NCI-H1417 treated with DMSO at 0.1 percent for 48 hours (cell line): ENCODE results near the gene MAN2A1.

Experiments used
- DNase-seq: peaks from one replicate; lab custom pipeline; 2025; lab: John Stamatoyannopoulos, UW

MAN2A1 gene

DNA sequence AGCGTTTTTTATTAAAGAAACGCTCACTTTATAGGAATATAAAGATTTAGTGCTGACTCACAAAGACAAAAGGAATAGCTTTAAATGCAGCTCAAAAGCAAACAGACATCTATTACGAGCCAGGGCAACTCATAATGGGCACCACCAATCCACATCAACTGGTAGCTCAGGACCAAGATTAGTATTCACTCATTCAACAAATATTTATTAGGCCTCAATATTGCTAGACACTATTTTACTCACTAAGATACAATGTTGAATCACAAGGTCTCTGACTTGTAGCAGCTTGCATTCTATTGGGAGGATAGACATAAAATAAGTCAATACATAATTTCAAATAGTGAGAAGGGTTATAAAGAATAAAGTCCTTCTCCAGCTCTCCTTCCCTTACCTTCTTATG is 8.0 kb upstream of the MAN2A1 start:
- DNase-seq, result no peak

DNA sequence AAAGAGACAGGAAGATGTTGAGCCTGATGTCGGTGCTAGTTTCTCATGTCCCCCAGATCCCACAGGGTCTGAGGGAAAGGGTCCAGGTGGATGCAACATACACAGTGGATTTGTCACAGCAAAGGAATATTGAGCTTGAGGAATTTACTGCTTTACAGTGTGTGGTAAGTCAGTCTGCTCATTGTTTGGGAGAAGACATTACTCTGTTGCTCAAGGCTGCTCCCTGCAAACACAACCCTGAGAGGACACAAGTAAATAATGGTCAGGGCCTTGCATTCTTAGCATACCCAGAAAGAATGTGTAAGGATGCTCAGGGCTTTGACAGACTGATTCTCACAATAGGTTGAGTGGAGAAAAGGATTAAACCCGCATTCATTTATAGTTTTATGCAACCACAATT is 7.3 kb upstream of the MAN2A1 start:
- DNase-seq, result no peak

DNA sequence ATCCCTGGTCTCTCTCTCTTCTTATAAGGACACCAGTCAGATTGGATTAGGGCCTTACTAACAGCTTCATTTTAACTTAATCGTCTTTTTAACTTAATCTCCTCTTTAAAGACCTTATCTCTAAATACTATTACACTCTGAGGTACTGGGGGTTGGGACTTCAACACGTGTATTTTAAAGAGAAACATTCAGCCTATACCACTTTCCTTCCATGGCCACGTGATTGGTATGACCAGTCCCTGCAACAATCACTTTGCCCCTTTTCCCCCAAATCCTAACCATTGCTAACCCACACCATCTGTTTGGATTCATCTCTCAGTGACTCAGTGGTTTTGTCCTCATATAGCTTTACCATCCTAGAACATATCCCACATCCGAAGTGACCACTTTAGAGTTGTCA is 3.8 kb upstream of the MAN2A1 start:
- DNase-seq, result no peak

DNA sequence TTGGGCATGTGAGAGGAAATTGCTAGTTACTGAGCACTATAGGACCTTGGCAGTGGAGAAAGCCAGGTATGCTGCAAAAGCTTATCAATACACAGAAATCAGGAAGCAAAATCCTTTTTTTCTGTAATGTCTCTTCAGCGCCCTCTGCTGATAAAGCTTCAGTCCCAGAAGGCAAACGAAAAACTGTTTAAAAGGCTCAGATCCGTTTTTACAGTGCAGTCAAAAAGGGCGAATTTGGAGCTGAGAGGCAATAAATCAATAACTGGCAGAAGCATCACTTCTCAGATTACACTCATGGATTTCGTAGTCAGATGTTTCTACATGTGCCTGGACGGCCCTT is 1.1 kb upstream of the MAN2A1 start:
- DNase-seq, result no peak

DNA sequence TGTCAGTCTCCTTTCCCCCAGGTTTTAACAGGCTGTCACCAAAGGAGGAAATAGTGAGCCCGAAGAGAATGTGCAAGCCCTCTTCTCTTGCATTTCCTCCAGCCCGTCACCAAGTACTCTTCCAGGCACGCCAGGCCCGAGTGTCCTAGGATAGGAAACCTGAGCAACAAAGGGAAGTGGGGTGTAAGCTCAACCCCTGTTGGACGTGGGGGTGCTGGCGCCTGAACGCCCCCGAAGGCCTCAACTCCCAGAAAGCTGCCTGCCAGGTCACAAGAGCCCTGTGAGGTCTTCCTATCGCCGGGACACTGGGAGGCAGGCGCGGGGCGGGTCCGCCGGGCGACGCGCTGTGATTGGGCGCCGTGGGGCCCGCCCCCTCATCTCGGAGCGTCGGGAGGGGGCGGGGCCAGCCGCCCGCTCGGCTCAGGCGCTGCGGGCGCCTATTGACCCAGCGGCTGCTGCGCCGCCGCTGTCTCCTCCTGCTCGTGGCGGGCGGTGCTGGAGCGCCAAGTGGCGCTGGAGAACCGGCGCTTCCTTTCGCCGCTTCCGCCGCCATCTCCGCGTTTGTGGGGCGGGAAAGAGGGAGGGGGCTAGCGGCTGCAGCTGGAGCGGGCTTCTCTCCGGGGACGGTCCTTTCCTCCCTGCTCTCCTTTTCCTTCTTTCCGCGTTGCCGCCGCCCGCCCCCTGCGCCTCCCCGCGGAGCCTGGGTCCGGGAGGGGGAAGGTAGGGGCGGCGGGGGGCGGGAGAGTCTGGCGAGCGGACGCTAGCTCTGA is 572 bp upstream of the MAN2A1 start:
- no peak for DNase-seq

DNA sequence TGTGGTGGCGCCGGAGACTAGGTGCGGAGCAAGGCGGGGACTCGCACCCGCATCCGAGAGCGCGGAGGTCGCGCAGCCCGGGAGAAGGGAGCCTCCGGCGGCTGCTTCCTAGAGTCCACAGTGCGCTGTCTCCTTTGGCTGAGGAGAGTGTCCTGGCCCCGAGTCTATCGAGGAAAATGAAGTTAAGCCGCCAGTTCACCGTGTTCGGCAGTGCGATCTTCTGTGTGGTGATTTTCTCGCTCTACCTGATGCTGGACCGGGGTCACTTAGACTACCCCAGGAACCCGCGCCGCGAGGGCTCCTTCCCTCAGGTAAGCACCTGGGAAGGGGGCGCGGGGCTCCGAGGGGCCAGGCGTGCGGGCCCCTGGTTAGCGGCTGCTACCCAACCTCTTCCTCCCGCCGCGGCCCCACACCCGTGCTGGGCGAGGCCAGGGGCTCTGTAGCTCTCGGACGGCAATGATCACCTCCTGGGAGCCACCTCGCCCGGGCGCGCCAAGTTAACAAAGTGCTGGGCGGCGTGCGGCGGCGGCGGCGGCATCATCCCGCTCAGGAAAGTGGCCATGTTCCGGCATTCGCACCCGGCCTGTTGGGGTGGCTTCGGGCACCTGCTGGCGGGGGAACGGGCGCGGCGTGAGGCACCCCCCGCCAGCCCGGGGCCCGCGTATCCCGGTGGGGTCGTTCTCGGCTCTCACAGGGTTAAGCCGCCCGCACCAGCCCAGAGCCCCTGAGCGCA is 681 bp downstream of the MAN2A1 start:
- DNase-seq, result no peak

DNA sequence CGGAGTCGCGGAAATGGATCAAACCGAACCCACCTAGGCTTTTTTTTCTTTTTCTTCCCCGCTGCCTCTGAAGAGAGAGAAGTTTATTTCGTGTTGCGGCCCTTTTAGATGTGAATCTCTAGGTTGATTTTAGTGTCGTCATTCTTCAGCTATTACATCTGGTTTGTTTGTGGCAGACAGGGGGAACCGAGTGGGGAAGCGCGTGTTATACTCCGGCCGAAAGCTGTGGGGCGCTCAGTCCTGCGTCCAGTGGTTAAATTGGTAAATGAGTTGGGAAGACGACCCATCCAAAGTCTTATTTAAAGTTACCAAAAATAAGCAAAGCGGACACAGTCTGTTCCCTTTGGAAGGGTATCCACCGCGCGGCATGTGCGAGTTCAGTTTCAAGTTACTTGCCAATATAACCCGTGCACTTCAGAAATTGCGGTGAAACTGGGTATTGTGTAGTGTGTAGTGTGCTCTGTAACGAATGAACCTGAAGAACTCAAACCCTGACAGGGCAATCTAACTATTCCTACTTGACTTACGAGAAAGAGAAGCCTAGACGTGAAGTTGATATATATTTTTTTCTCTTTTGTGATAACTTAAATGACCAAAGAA is 1.3 kb downstream of the MAN2A1 start:
- DNase-seq, result no peak

DNA sequence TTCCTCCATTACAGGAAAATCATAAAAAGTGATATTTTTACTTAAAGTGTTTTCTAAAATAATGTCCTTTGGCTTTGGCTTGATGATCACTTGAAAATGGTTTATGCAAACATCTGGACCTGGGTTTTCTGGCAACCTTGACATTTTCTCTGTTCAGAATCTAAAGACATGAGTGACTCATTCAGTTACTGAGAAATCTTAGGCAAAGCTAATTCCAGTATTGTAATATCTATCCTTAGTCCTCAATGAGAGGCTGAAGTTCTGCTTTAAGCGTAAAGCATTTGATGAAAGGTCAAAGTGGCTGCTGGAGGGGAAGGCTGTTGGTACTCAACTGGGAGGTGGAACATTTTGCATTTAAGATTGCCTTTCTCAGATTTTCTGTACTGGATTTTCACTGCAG is 2.3 kb downstream of the MAN2A1 start:
- no peak for DNase-seq

DNA sequence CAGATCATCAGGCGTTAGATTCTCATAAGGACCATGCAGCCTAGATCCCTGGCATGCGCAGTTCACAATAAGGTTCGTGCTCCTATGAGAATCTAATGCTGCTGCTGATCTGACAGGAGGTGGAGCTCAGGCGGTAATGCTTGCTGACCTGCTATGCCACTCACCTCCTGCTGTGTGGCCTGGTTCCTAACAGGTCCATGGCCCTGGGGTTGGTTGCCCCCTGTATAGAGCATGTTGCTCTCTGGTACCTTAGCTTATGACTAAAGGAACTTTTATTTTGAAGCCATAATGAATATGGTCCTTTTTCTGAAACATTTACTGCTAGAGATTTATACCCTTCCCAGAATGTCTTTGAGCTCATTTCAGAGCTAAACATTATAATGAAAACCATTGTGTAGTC is 3.1 kb downstream of the MAN2A1 start:
- no peak for DNase-seq

DNA sequence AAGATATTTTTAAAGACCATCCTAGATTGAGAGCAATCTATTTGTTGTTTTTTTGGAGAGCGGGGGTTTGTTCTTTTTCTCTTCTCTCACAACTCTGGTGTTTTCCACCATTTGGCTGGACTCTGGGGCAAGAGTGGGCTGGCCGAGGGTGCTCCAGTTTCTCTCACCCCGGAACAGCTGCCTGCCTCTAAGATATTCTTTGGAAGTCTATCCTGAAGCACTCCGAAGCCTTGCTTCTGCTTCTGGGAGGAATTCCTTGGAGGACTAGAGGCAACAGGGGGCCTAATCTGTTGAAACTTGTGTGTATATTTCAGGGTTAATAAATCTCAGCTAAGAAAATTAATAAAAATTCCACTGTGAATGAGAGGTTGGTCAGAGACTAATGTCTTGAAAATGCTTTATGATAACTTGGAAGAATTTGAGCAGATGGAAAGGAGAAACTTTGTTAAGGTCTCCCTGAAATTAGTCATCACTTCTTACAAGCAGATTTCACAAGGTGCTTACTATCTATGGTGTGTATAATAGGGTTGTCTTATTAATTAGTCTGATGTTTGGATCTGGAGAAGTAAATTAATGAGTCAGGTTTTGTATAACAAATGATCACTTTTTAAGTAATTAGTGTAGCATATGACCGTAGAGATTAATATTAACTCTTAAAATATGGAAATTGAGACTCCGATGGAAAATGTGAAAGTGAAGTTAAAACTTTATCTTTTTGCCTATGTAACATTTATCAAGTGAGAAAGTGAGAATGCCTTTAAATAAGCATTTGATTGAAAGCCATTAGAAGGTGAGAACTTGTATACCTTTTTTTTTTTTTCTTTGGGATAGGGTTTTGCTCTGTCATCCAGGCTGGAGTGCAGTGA is 4.0 kb downstream of the MAN2A1 start:
- DNase-seq, result no peak

DNA sequence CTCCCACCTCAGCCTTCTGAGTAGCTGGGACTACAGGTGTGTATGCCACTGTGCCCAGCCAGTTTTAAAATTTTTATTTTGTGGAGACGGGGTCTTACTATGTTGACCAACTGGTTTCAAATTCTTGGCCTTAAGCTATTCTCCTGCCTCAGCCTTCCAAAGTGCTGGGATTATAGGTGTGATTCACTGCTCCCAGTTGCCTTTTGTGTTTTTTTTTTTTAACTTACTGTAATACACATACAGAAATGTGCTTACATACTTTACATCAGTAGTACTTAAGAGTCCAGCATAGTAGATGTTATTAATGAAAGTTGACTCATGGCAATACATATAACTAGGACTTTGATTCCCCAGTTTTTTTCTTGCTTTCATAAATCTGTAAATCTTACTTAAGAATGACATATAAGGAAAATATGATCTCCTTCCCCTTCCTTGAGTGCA is 4.7 kb downstream of the MAN2A1 start:
- DNase-seq, result no peak

DNA sequence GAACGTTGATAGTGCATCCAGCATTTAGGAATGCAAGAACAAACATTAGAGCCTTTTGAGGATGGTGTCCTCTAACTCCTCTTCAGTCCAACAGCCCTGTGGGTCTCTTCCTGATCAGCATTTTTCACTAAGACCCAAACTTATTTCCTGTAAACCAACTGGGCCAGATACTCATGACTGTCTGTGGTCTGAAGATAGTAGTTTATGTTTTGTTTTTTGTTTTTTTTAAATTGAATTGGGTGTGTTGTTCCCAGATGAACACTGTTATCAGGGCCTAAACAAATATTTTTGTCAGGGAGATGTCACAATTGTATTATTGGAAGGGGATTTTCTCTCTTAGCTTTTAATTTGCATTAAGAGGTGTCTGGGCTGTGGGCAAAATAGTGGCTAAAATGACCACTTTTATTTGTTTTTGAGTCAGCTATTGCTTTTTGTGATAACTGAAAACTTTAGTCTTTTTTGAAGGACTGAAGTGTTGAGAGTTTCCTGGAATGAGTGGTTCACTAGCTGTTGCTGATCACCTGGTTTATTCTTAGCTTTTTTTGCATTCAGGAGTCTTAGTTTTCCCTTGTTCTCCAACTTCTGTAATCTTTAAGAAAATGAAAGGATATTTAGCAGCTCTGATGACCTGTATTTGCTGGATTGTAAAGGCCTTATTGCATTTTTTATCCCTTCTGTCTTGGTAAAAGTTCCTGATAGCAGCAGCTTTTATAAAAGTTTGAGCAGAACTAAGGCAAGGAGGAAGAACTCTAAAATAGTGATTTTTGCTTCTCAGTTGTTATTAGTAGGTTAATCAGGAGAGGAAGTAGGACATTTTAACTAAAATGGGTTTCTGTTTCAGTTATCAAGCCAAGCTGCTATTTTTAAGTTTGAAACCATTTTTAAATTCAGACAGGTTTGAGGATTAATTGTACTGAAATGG is 5.5 kb downstream of the MAN2A1 start:
- DNase-seq, result no peak

DNA sequence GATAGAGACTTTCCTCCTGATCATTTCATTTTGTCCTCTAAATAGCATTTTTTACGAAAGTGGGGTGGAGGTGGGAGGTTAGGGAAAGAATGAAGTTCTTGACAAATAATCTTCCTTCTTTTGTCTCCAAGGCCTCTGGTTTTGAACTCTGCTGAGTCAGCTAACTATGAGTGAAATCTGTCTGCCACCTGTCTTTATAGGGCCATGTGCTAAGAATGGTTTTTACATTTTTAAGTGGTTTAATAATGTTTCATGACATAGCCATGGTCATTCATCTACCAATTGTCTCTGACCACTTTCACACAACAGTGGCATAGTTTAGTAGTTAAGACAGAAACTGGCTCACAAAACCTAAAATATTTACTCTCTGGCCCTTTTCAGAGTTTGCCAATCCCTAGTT is 7.6 kb downstream of the MAN2A1 start:
- no peak for DNase-seq

DNA sequence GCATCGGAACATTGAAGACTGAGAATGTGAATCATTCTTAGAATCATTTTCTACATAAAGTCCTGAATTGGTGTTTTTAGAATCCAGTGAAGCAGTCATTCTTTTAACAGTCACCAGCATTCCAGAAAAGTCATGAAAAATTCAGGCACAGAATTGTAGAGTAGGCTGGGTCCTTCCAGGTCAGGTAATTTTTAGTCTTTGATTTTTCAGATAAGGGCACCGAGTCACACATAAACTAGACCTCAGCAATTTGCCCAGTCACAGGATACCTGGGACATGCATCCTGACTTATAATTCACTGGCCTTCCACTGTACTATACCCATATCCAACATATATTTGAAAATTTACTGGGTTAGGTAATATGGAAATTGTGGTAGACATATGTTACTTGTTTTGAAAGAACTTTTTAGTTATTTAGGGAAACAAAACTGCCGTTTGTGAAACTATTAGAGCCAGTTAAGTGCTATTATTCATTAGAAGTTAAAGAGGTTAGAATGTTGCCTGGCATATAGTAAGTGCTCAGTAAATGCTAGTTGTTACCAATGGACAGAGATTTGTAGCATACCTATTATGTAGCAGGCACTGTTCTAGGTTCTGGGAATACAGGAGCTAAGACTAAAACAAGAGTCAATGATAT is 10.9 kb downstream of the MAN2A1 start:
- DNase-seq, result no peak

DNA sequence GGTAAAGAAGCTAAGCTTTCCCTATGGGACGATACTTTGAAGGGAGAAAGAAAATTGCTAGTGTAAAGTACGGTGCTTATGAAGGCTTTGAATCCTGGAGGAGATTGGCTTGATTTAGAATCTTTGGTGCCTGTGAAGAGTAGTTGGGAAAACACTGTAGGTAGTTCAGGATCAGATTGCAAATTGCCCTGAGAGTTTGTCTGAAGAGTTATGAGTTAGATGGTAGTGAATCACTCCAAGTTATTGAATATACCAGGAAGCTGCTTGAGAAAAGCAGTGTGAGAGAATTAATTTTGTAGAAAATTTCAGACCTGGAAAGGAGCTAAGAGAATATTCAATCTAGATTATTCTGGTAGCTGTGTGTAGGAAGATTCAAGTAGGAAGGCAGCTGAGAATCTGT is 11.5 kb downstream of the MAN2A1 start:
- no peak for DNase-seq

DNA sequence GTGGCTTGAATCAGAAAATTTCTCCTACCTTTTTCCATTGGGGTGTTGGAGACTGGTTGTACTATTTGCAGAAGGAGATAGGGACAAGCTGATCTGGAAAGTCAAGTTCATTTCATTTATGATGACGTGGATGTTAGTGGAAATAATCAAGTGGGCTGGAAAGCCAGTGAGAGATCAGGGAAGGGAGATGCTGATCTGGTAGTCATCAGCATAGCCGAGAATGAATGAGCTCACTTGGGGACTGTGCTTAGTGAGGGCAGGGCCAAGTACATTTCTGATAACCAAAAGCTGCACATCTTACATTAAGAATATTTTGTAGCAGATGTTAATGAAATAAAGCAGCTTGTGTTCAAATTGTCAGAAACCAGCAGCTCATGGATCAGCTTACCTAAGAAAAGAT is 12.1 kb downstream of the MAN2A1 start:
- no peak for DNase-seq

DNA sequence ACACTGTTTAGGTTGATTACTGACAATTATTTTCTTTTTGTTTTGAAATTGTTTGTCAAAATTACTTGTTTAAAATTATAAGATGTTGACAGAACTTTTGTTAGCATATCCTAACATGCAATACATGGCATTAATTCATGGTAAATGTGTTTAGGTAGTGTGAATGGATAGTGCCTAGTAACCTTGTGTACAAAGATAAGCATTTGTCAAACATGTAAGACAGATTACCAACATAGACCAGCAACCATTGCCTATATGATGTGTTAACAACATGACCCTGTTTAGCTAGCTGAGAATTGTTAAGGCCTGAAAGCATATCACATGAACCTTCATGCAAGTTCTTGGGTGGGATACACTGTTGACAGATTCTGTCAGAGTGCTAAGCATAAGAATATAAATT is 13.4 kb downstream of the MAN2A1 start:
- no peak for DNase-seq

DNA sequence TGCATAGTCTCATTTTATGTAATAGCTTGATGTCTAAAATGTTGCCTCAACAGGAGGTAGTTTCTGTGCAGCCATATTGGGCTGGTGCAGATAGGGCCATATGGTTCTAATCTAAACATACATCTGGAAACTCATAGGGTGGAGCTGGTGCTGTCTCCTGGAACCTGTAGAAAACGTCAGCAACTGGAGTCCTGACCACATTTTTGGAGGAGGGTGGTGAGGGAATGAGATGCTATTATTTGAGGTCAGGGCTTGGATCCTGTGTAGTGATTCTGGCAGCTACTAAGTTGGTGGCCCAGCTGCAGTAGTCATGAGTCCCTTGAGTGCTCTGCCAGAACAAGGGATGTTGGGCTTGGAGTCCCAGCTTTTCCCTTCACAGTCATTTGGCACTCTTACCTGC is 14.1 kb downstream of the MAN2A1 start:
- no peak for DNase-seq

DNA sequence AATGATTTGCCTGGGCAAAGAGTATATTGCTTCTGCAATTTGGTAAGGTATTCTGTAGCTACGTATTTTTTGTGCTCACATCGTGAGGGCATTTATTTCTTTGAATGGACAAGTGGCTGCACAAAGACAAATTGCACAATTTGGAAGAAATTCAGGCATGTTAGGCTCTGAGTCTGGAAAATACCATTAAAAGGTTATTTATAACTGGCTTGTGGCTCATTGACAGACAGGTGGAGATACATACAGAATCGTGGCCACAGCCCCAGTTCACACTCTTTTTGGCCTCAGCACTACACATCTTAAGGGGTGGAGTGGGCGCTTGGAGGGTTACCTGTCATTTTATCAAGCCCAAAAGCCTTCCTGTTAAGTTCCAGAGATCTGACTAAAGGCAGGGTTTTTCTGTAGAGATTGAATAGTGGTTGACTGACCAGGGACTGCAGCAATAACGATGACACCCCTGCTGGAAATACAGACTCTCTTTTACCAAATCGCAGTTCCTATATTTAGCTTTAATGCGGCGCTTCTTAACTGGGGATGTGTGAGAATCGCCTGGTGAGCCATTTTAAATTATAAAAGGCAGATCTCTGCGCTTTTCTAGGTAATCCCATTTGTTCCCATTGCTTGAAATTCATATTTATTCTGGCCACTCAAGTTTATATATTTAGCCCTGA is 14.7 kb downstream of the MAN2A1 start:
- DNase-seq, result no peak

DNA sequence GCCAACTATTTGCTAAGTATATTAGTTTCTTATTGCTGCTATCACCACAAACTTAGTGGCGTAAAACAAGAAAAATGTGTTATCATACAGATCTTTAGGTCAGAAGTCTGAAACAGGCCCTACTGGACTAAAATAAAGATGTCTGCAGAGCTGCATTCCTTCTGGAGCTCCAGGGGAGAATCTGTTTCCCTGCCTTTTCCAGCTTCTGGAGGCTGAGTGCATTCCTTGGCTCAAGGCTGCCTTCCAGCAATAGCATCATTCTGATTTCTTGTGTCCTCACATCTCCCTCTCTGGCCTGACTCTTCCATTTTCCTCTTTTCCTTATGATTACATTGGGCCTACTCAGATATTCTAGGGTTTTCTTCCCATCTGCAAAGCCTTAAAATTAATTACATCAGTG is 15.9 kb downstream of the MAN2A1 start:
- DNase-seq, result no peak
